Thymus (tissue), 2 donors: ENCODE data around the gene CFC1B. TPM values are rescaled to one million over a fixed set of nuclear protein-coding genes. Genes with fewer than 3 reads are reported as not detected.

Source experiments
- polyA plus RNA-seq: library from polyadenylated mRNA; stranded (reverse); fragments of 200-250 nt; gene quantifications from one replicate; pipeline ENCODE4 v1.2.3, GENCODE V29; 2013
- total RNA-seq: library from RNA; stranded (reverse); fragments of 120-200 nt; gene quantifications from one replicate; pipeline ENCODE4 v1.2.4, GENCODE V29; 2013
- donor health status: healthy.

The CFC1B gene
- total and polyA plus RNA-seq, 2 donors, result 0.66 TPM; not detected in 1

Other genes starting within 250 kb of the CFC1B start
- 47.5 TPM for gene IMP4, start 178.3 kb upstream of the CFC1B start, total RNA-seq
- gene IMP4, start 178.3 kb upstream of the CFC1B start, polyA plus RNA-seq, result 47.4 TPM
- 9.2 TPM for gene PTPN18, start 165.2 kb upstream of the CFC1B start, total RNA-seq
- 29.3 TPM for gene PTPN18, start 165.2 kb upstream of the CFC1B start, polyA plus RNA-seq
- 0.14 TPM for gene POTEI, start 11.9 kb upstream of the CFC1B start, total RNA-seq
- 0.14 TPM for gene POTEI, start 11.9 kb upstream of the CFC1B start, polyA plus RNA-seq
- gene CFC1, start 78.4 kb downstream of the CFC1B start, total RNA-seq, result 11.4 TPM
- 2.6 TPM for gene CFC1, start 78.4 kb downstream of the CFC1B start, polyA plus RNA-seq
- 0.09 TPM for gene POTEJ, start 90.2 kb downstream of the CFC1B start, total RNA-seq
- gene POTEJ, start 90.2 kb downstream of the CFC1B start, polyA plus RNA-seq, result 0.02 TPM
- gene GPR148, start 207.8 kb downstream of the CFC1B start, total RNA-seq, result not detected
- gene GPR148, start 207.8 kb downstream of the CFC1B start, polyA plus RNA-seq, result 0.05 TPM
- under 0.01 TPM for gene AMER3, start 234.3 kb downstream of the CFC1B start, total RNA-seq
- 0.02 TPM for gene AMER3, start 234.3 kb downstream of the CFC1B start, polyA plus RNA-seq